Omental fat pad (tissue), 4 donors: ENCODE results near the gene SAP30BP. TPM values are rescaled to one million over a fixed set of nuclear protein-coding genes. Genes with fewer than 3 reads are reported as not detected.

Experiments used
- ATAC-seq: fragments of 150-250 bp; one replicate; pipeline ENCODE4 v1.9.1; 2016; ENCODE audit warnings: mild to moderate bottlenecking, moderate library complexity; ENCODE audit not compliant: low FRiP score
- DNase-seq: peaks from one replicate; pipeline ENCODE4 v3.0.0-alpha.2; 2019; ENCODE audit warnings: low spot score
- total RNA-seq, 4 donors: library from RNA; depleted of rRNA; stranded (reverse); fragments of >200 nt; gene quantifications; one replicate each; pipeline ENCODE4 v1.1.0, GENCODE V29; 2016
- TF ChIP-seq, protein P1 (sequence below), 3 donors: fragments of 450-650 bp; IDR thresholded peaks; one replicate each; pipeline ENCODE4 v1.5.1; 2016 to 2017; ENCODE audit warnings: antibody characterized with exemption in 3 of 3, mild to moderate bottlenecking in 3 of 3, moderate library complexity in 2 of 3

The SAP30BP gene
- total RNA-seq, 4 donors from 2014 or later, result 52.9 to 105 (median 68.8) TPM

- DNase-seq, result no peak
- TF ChIP-seq, protein P1, sequence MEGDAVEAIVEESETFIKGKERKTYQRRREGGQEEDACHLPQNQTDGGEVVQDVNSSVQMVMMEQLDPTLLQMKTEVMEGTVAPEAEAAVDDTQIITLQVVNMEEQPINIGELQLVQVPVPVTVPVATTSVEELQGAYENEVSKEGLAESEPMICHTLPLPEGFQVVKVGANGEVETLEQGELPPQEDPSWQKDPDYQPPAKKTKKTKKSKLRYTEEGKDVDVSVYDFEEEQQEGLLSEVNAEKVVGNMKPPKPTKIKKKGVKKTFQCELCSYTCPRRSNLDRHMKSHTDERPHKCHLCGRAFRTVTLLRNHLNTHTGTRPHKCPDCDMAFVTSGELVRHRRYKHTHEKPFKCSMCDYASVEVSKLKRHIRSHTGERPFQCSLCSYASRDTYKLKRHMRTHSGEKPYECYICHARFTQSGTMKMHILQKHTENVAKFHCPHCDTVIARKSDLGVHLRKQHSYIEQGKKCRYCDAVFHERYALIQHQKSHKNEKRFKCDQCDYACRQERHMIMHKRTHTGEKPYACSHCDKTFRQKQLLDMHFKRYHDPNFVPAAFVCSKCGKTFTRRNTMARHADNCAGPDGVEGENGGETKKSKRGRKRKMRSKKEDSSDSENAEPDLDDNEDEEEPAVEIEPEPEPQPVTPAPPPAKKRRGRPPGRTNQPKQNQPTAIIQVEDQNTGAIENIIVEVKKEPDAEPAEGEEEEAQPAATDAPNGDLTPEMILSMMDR (IDR thresholded peaks at IDR 0.05), result no peak
- no peak for ATAC-seq
Observed at GRCh38 chr17:75642182-75642783, 24.9 kb upstream of the SAP30BP start.

DNA sequence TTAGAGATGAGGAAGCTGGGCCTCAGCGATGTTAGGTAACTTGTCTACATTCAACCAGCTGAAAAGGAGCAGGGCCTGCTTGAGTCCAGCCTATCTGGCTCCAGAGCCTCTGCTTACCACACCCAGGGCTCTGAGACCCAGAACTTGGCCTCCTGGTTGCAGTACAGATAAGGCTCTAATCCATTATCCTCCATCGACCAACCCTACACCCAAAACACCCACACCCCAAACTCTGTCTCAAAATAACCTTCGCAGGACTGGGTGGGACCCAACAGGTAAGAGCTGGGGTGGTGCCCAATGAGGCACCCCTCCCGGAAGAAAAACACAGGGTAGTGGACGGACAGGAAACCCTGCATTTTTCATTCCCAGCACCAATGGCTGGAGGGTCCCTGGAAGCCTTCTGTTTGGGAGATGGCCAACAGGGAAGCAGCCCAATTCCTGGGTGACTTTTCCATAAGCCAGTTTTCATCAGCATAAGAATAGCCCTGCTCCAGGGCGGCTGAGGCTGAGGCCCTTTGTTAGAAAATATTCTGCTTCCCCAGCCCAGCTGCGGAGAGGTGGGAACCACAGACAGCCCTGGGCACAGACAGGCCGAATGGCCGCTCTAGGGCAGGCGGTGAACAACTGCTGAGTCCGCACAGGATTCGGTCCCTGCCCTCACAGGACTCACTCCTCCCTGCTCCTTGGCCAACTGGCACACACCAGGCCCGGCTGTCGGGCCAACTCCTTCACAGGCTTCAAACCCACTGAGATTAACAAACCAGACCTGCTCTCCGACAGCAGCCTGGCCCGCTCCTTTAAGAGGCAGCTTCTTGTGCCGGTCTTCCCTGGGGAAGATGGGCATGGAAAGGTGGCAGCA lies 24.1 kb upstream of the SAP30BP start:
- ATAC-seq, result no peak

DNA sequence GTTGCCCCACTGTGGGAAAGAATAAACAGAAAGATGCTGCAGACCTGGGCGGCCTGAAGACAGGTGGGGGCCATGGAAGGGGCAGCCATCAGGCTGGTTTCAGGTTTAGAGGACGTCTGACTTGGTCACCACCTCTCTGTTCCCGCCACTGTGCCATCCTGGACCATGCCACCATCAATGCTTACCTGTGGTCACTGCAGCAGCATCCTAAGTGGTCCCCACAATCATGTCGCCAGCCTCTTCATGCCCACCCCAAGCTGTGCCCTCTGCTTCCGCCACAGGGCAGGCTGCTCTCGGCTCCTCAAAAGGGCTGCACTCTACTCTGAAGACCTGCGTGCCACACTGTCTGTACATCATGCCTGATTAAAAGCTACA lies 23.5 kb upstream of the SAP30BP start:
- DNase-seq (no peak), ATAC-seq (no peak)
- TF ChIP-seq, protein P1 (IDR thresholded peaks at IDR 0.05), result no peak

More for the DNA sequence above, 24.1 kb upstream of the SAP30BP start:
- TF ChIP-seq, protein P1 (IDR thresholded peaks at IDR 0.05), result no peak
- DNase-seq, result no peak

- ATAC-seq (peak; percentile 63), DNase-seq (no peak)
- TF ChIP-seq, protein P1 (IDR thresholded peaks at IDR 0.05), result no peak
Observed at GRCh38 chr17:75645501-75645888, 21.6 kb upstream of the SAP30BP start.

DNA sequence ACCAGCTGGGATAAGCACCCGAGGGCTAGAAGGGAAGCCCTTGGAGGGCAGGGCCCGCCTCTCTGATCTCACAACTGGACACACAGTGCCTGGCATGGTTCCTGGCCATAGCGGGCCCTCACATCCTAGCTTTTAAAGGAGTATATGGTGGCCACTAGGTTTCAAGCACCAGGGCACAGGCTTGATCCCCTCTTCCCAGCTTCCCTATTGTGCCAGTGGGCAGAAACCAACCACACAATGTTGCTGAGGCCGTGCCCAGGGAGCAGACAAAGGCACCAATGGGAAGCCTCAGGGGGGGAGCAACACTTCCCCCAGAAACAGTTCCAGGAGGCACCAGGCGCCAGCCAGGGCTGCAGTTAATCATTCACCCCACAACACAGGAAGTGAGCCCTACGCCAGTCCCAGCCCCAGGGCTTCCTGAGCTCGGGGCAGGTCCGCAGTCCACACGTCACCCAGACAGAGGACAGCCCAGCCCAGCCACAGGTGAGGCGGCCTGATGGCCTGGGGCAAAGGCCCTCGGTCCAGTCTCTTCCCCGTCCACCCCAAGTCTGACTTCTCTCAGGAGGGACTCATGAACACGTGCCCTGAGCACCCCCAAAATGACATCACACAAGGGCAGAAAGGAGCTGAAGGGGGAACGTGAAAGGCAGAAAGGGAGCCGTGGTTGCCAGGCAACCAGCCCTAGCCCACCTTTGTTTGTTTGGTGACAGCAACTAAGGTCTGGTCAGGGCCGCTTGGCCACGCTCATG lies 21.1 kb upstream of the SAP30BP start:
- TF ChIP-seq, protein P1 (IDR thresholded peaks at IDR 0.05), result no peak
- ATAC-seq (peak; percentile 72), DNase-seq (no peak)

DNA sequence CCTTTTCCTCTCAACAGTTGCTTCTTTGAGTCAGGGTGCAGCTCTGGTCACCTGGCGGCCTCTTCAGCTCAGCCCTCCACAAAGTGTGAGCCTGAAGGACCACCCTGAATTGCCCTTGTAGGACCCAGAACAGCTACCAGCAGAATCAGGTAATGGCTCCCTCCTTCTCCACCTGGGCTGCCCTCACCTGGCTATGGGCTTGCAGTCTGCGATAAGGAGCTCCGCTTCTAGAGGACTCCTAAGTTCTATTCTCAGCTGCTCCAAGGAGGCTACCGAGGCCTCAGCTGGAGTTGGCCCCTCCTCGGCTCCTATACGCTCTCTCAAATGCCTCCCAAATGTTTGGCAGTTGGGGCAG lies 20.5 kb upstream of the SAP30BP start:
- no peak for ATAC-seq
- TF ChIP-seq, protein P1 (IDR thresholded peaks at IDR 0.05), result no peak
- no peak for DNase-seq
